ENCODE results near the gene RAB3C.

- TF ChIP-seq CTCF (IDR thresholded peaks at IDR 0.05), result no peak
- TF ChIP-seq POLR2A (IDR thresholded peaks at IDR 0.05), result no peak
These were observed 17.8 kb upstream of the RAB3C start for GRCh38 chr5:58565033-58565432.
